ENCODE data around the gene JOSD1.
"Not testable (repeated sequence)": the region's sequence is repeated elsewhere in the genome, so short reads cannot be mapped to it uniquely, and the experiment has no call there.

Gene JOSD1

GRCh38 chr22:38674888-38675287 is 25.9 kb downstream of the JOSD1 start:
- H3K9me3 ChIP-seq (ENCODE audit: control insufficient read depth, low read length), result no peaks in the 10 kb centered on the region
- no peaks in the 10 kb centered on the region for H3K27me3 ChIP-seq (replicated peaks; ENCODE audit: control insufficient read depth, insufficient read depth, low read length)
- peaks cover 4% of the 10 kb centered on the region for H3K4me1 ChIP-seq (ENCODE audit: control insufficient read depth, insufficient read depth, low read length)
- no peak for DNase-seq (ENCODE audit: low read depth)
- no peak overlapping the region for H3K9ac ChIP-seq (ENCODE audit: low read length)
- peaks cover 22% of the 10 kb centered on the region for H3K36me3 ChIP-seq (ENCODE audit: control insufficient read depth, insufficient read depth, low read length, severe bottlenecking)
- H3K4me3 ChIP-seq (ENCODE audit: low read length), result no peak overlapping the region

GRCh38 chr22:38657045-38657909 is 43.5 kb downstream of the JOSD1 start:
- Histone ChIP-seq H3K27me3 (replicated peaks; ENCODE audit: control insufficient read depth, insufficient read depth, low read length) (no peaks in the 10 kb centered on the region), H3K9ac (ENCODE audit: low read length) (peak overlapping the region; percentile 100), H3K4me3 (ENCODE audit: low read length) (peak overlapping the region; percentile 92), H3K4me1 (ENCODE audit: control insufficient read depth, insufficient read depth, low read length) (peaks cover 13% of the 10 kb centered on the region), H3K36me3 (ENCODE audit: control insufficient read depth, insufficient read depth, low read length, severe bottlenecking) (peaks cover 6% of the 10 kb centered on the region), H3K9me3 (ENCODE audit: control insufficient read depth, low read length) (no peaks in the 10 kb centered on the region)
- DNase-seq (ENCODE audit: low read depth), result peak; percentile 27

GRCh38 chr22:38656256-38657044 is 44.3 kb downstream of the JOSD1 start, which contains the start of the genes CBY1 and FAM227A:
CBY1 (plus strand) TSS chr22:38656638; CDS start chr22:38668055, 11,417 bp downstream.
FAM227A (minus strand) TSS chr22:38656392; CDS start chr22:38650168, 6,224 bp downstream.
- Histone ChIP-seq H3K27me3 (replicated peaks; ENCODE audit: control insufficient read depth, insufficient read depth, low read length) (no peaks in the 10 kb centered on the region), H3K36me3 (ENCODE audit: control insufficient read depth, insufficient read depth, low read length, severe bottlenecking) (peaks cover 1% of the 10 kb centered on the region), H3K9ac (ENCODE audit: low read length) (peak within 1 kb of the TSS; percentile 100), H3K4me3 (ENCODE audit: low read length) (peak within 1 kb of the TSS; percentile 92), H3K4me1 (ENCODE audit: control insufficient read depth, insufficient read depth, low read length) (peaks cover 13% of the 10 kb centered on the region), H3K9me3 (ENCODE audit: control insufficient read depth, low read length) (no peaks in the 10 kb centered on the region)
- DNase-seq (ENCODE audit: low read depth), result peak; percentile 96

GRCh38 chr22:38655519-38656255 is 45.1 kb downstream of the JOSD1 start:
- no peaks in the 10 kb centered on the region for H3K27me3 ChIP-seq (replicated peaks; ENCODE audit: control insufficient read depth, insufficient read depth, low read length)
- DNase-seq (ENCODE audit: low read depth), result peak; percentile 53
- peak overlapping the region; percentile 100 for H3K9ac ChIP-seq (ENCODE audit: low read length)
- H3K36me3 ChIP-seq (ENCODE audit: control insufficient read depth, insufficient read depth, low read length, severe bottlenecking), result no peaks in the 10 kb centered on the region
- peaks cover 13% of the 10 kb centered on the region for H3K4me1 ChIP-seq (ENCODE audit: control insufficient read depth, insufficient read depth, low read length)
- H3K9me3 ChIP-seq (ENCODE audit: control insufficient read depth, low read length), result no peaks in the 10 kb centered on the region
- H3K4me3 ChIP-seq (ENCODE audit: low read length), result peak overlapping the region; percentile 92

- Histone ChIP-seq H3K27me3 (replicated peaks; ENCODE audit: control insufficient read depth, insufficient read depth, low read length) (no peaks in the 10 kb centered on the region), H3K9me3 (ENCODE audit: control insufficient read depth, low read length) (no peaks in the 10 kb centered on the region), H3K36me3 (ENCODE audit: control insufficient read depth, insufficient read depth, low read length, severe bottlenecking) (no peaks in the 10 kb centered on the region), H3K4me1 (ENCODE audit: control insufficient read depth, insufficient read depth, low read length) (peaks cover 13% of the 10 kb centered on the region), H3K9ac (ENCODE audit: low read length) (no peak overlapping the region), H3K4me3 (ENCODE audit: low read length) (no peak overlapping the region)
- no peak for DNase-seq (ENCODE audit: low read depth)
These were observed 47.0 kb downstream of the JOSD1 start for GRCh38 chr22:38653741-38654140.

GRCh38 chr22:38652859-38653258 is 47.9 kb downstream of the JOSD1 start:
- Histone ChIP-seq H3K27me3 (replicated peaks; ENCODE audit: control insufficient read depth, insufficient read depth, low read length) (no peaks in the 10 kb centered on the region), H3K9ac (ENCODE audit: low read length) (no peak overlapping the region), H3K36me3 (ENCODE audit: control insufficient read depth, insufficient read depth, low read length, severe bottlenecking) (no peaks in the 10 kb centered on the region), H3K4me3 (ENCODE audit: low read length) (no peak overlapping the region), H3K4me1 (ENCODE audit: control insufficient read depth, insufficient read depth, low read length) (peaks cover 13% of the 10 kb centered on the region), H3K9me3 (ENCODE audit: control insufficient read depth, low read length) (no peaks in the 10 kb centered on the region)
- no peak for DNase-seq (ENCODE audit: low read depth)

GRCh38 chr22:38649841-38650522 is 50.8 kb downstream of the JOSD1 start:
- DNase-seq (ENCODE audit: low read depth), result no peak
- Histone ChIP-seq H3K4me1 (ENCODE audit: control insufficient read depth, insufficient read depth, low read length) (no peaks in the 10 kb centered on the region), H3K27me3 (replicated peaks; ENCODE audit: control insufficient read depth, insufficient read depth, low read length) (no peaks in the 10 kb centered on the region), H3K9ac (ENCODE audit: low read length) (no peak overlapping the region), H3K9me3 (ENCODE audit: control insufficient read depth, low read length) (no peaks in the 10 kb centered on the region), H3K4me3 (ENCODE audit: low read length) (no peak overlapping the region), H3K36me3 (ENCODE audit: control insufficient read depth, insufficient read depth, low read length, severe bottlenecking) (no peaks in the 10 kb centered on the region)

GRCh38 chr22:38645430-38645829 is 55.3 kb downstream of the JOSD1 start:
- no peak for DNase-seq (ENCODE audit: low read depth)
- H3K9ac ChIP-seq (ENCODE audit: low read length), result no peak overlapping the region
- H3K4me1 ChIP-seq (ENCODE audit: control insufficient read depth, insufficient read depth, low read length), result no peaks in the 10 kb centered on the region
- no peaks in the 10 kb centered on the region for H3K27me3 ChIP-seq (replicated peaks; ENCODE audit: control insufficient read depth, insufficient read depth, low read length)
- H3K36me3 ChIP-seq (ENCODE audit: control insufficient read depth, insufficient read depth, low read length, severe bottlenecking), result no peaks in the 10 kb centered on the region
- H3K9me3 ChIP-seq (ENCODE audit: control insufficient read depth, low read length), result no peaks in the 10 kb centered on the region
- H3K4me3 ChIP-seq (ENCODE audit: low read length), result no peak overlapping the region

- not testable (repeated sequence) for H3K27me3 ChIP-seq (replicated peaks; ENCODE audit: control insufficient read depth, insufficient read depth, low read length); H3K4me1 ChIP-seq (ENCODE audit: control insufficient read depth, insufficient read depth, low read length); DNase-seq (ENCODE audit: low read depth); H3K9me3 ChIP-seq (ENCODE audit: control insufficient read depth, low read length); H3K36me3 ChIP-seq (ENCODE audit: control insufficient read depth, insufficient read depth, low read length, severe bottlenecking); H3K9ac ChIP-seq (ENCODE audit: low read length); H3K4me3 ChIP-seq (ENCODE audit: low read length)
These were observed 56.5 kb downstream of the JOSD1 start for GRCh38 chr22:38644245-38644644.

- Histone ChIP-seq H3K36me3 (ENCODE audit: control insufficient read depth, insufficient read depth, low read length, severe bottlenecking) (no peaks in the 10 kb centered on the region), H3K4me1 (ENCODE audit: control insufficient read depth, insufficient read depth, low read length) (no peaks in the 10 kb centered on the region), H3K27me3 (replicated peaks; ENCODE audit: control insufficient read depth, insufficient read depth, low read length) (no peaks in the 10 kb centered on the region), H3K9me3 (ENCODE audit: control insufficient read depth, low read length) (no peaks in the 10 kb centered on the region), H3K4me3 (ENCODE audit: low read length) (no peak overlapping the region), H3K9ac (ENCODE audit: low read length) (no peak overlapping the region)
- DNase-seq (ENCODE audit: low read depth), result no peak
These were observed 59.2 kb downstream of the JOSD1 start for GRCh38 chr22:38641476-38642040.

Measured in adipocyte (in vitro differentiated cells).